Lower leg skin (tissue), 3 donors: Measurements from ENCODE around the gene HHIP.

Experiments used
- POLR2A ChIP-seq, 2 donors: fragments of 450-650 bp; IDR thresholded peaks; one replicate each; pipeline ENCODE4 v1.6.1; 2016 to 2017; ENCODE audit warnings: antibody characterized with exemption in 2 of 2, mild to moderate bottlenecking in 1 of 2, moderate library complexity in 1 of 2
- TF ChIP-seq, protein P1 (sequence below), 3 donors: fragments of 450-650 bp; IDR thresholded peaks; one replicate each; pipeline ENCODE4 v1.5.1; 2016; ENCODE audit warnings: antibody characterized with exemption in 3 of 3, mild to moderate bottlenecking in 3 of 3, moderate library complexity in 2 of 3

- TF ChIP-seq, protein P1, sequence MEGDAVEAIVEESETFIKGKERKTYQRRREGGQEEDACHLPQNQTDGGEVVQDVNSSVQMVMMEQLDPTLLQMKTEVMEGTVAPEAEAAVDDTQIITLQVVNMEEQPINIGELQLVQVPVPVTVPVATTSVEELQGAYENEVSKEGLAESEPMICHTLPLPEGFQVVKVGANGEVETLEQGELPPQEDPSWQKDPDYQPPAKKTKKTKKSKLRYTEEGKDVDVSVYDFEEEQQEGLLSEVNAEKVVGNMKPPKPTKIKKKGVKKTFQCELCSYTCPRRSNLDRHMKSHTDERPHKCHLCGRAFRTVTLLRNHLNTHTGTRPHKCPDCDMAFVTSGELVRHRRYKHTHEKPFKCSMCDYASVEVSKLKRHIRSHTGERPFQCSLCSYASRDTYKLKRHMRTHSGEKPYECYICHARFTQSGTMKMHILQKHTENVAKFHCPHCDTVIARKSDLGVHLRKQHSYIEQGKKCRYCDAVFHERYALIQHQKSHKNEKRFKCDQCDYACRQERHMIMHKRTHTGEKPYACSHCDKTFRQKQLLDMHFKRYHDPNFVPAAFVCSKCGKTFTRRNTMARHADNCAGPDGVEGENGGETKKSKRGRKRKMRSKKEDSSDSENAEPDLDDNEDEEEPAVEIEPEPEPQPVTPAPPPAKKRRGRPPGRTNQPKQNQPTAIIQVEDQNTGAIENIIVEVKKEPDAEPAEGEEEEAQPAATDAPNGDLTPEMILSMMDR (IDR thresholded peaks at IDR 0.05) = no peak
- TF ChIP-seq POLR2A (IDR thresholded peaks at IDR 0.05) = no peak
Observed at GRCh38 chr4:144733566-144733965, 87.6 kb downstream of the HHIP start.
